ENCODE measurements around the gene PSENEN. TPM values are rescaled to one million over a fixed set of nuclear protein-coding genes. Genes with fewer than 3 reads are reported as not detected.

PSENEN gene
- total and polyA plus RNA-seq, 9 of the 15 experiments (the other 6 are each of a cell fraction or from before 2014, with no cell fraction given) = 34.5 to 299 (median 61.1) TPM

GRCh38 chr19:35702223-35703012 lies 43.0 kb upstream of the PSENEN start (continued):
- TF ChIP-seq E2F8 (IDR thresholded peaks at IDR 0.05; ENCODE audit: low read depth, partially characterized antibody) (no peak), POLR2B (IDR thresholded peaks at IDR 0.05; ENCODE audit: low read depth, partially characterized antibody) (no peak), RREB1 (CRISPR knock-in tag; IDR thresholded peaks at IDR 0.05) (no peak), TSC22D4 (tag; IDR thresholded peaks at IDR 0.05) (no peak), E2F3 (CRISPR knock-in tag; IDR thresholded peaks at IDR 0.05) (no peak), NR2F6 (CRISPR knock-in tag; IDR thresholded peaks at IDR 0.05) (no peak), NR2C2 (CRISPR knock-in tag; IDR thresholded peaks at IDR 0.05) (no peak), NR2C2 (tag; IDR thresholded peaks at IDR 0.05) (no peak), FOXM1 (IDR thresholded peaks at IDR 0.05; ENCODE audit: low read depth) (0 out of 2 replicates have a peak, but pooled peaks have one; percentile 27), FOXM1 (CRISPR knock-in tag; IDR thresholded peaks at IDR 0.05; ENCODE audit: low read depth) (no peak), STAG1 (CRISPR knock-in tag; IDR thresholded peaks at IDR 0.05; ENCODE audit: borderline replicate concordance) (no peak), KDM2B (CRISPR knock-in tag; IDR thresholded peaks at IDR 0.05) (peak; percentile 86; the same call in 1 of the 2 replicates), KAT7 (CRISPR knock-in tag; IDR thresholded peaks at IDR 0.05; ENCODE audit: borderline replicate concordance) (no peak), ZNF778 (CRISPR knock-in tag; IDR thresholded peaks at IDR 0.05) (no peak), NR2C1 (IDR thresholded peaks at IDR 0.05) (no peak), NR2C1 (tag; IDR thresholded peaks at IDR 0.05) (no peak), PHB2 (IDR thresholded peaks at IDR 0.05; ENCODE audit: low read depth) (no peak), POU5F1 (IDR thresholded peaks at IDR 0.05; ENCODE audit: borderline replicate concordance, low read depth, low read length, partially characterized antibody) (no peak), ZNF589 (CRISPR knock-in tag; IDR thresholded peaks at IDR 0.05; ENCODE audit: low read depth) (no peak), CXXC5 (CRISPR knock-in tag; IDR thresholded peaks at IDR 0.05) (peak; percentile 53; the same call in 1 of the 2 replicates), BCL6 (CRISPR knock-in tag; IDR thresholded peaks at IDR 0.05) (no peak), ADNP (tag; IDR thresholded peaks at IDR 0.05) (no peak)
